OCI-LY1 (cell line): Measurements from ENCODE around the gene MRPL43.
"Not testable (repeated sequence)": the region's sequence is repeated elsewhere in the genome, so short reads cannot be mapped to it uniquely, and the experiment has no call there.

Source experiments
- H2AFZ ChIP-seq: fragments of 200-600 bp; sonication (generic), shearing (Covaris generic); 2 replicates; pipeline ENCODE4 v1.6.0; 2014; ENCODE audit warnings: antibody characterized with exemption, mild to moderate bottlenecking, low read length
- H3F3A ChIP-seq: fragments of 200-600 bp; sonication (generic), shearing (Covaris generic); 2 replicates; pipeline ENCODE4 v1.6.0; 2014; ENCODE audit warnings: mild to moderate bottlenecking, antibody characterized with exemption, low read length, moderate library complexity; ENCODE audit not compliant: insufficient read depth
- H3K27ac ChIP-seq: fragments of 200-600 bp; sonication (generic); 2 replicates; pipeline ENCODE4 v1.5.1; 2014; ENCODE audit warnings: low read length, mixed run types, mild to moderate bottlenecking, low read depth; ENCODE audit not compliant: poor library complexity, severe bottlenecking
- H3K27me3 ChIP-seq: fragments of 200-600 bp; sonication (generic); 2 replicates; pipeline ENCODE4 v1.6.0; 2014; ENCODE audit warnings: antibody characterized with exemption, mild to moderate bottlenecking, low read length, moderate library complexity; ENCODE audit not compliant: insufficient read depth
- H3K36me3 ChIP-seq: fragments of 200-600 bp; sonication (generic); 2 replicates; pipeline ENCODE4 v1.6.1; 2014; ENCODE audit warnings: mild to moderate bottlenecking, antibody characterized with exemption, low read length, moderate library complexity, mixed read lengths; ENCODE audit not compliant: insufficient read depth
- H3K4me1 ChIP-seq: fragments of 200-600 bp; sonication (generic); 2 replicates; pipeline ENCODE4 v1.5.1; 2014; ENCODE audit warnings: mild to moderate bottlenecking, low read length, moderate library complexity; ENCODE audit not compliant: insufficient read depth, severe bottlenecking
- H3K4me2 ChIP-seq: fragments of 200-600 bp; sonication (generic), shearing (Covaris generic); 2 replicates; pipeline ENCODE4 v1.6.1; 2014; ENCODE audit warnings: low read length
- H3K4me3 ChIP-seq: fragments of 200-600 bp; sonication (generic); 2 replicates; pipeline ENCODE4 v1.5.1; 2014; ENCODE audit warnings: low read length, low read depth, mild to moderate bottlenecking, mixed read lengths; ENCODE audit not compliant: poor library complexity, severe bottlenecking
- H3K79me2 ChIP-seq: fragments of 200-600 bp; shearing (Covaris generic); 2 replicates; pipeline ENCODE4 v1.6.1; 2016; ENCODE audit warnings: mixed run types, low read length, mixed read lengths; ENCODE audit not compliant: insufficient read depth
- H3K9ac ChIP-seq: fragments of 200-600 bp; sonication (generic), shearing (Covaris generic); 2 replicates; pipeline ENCODE4 v1.6.1; 2014; ENCODE audit warnings: mild to moderate bottlenecking, low read length, mixed read lengths
- H3K9me2 ChIP-seq: fragments of 200-600 bp; sonication (generic), shearing (Covaris generic); 2 replicates; pipeline ENCODE4 v1.6.1; 2014; ENCODE audit warnings: low read depth, mild to moderate bottlenecking, low read length, mixed read lengths
- H3K9me3 ChIP-seq: fragments of 200-600 bp; shearing (Covaris generic); 2 replicates; pipeline ENCODE4 v1.6.1; 2014; ENCODE audit warnings: low read length, mixed read lengths
- H4K20me1 ChIP-seq: fragments of 200-600 bp; sonication (generic), shearing (Covaris generic); 2 replicates; pipeline ENCODE4 v1.6.0; 2016; ENCODE audit warnings: mild to moderate bottlenecking, low read length; ENCODE audit not compliant: insufficient read depth
- CTCF ChIP-seq: fragments of 200-600 bp; sonication (generic), shearing (Covaris generic); IDR thresholded peaks from 2 replicates; pipeline ENCODE4 v1.5.1; 2017; ENCODE audit warnings: mild to moderate bottlenecking, antibody characterized with exemption, low read length, moderate library complexity, mixed read lengths
- EZH2 ChIP-seq: fragments of 200-600 bp; sonication (generic), shearing (Covaris generic); IDR thresholded peaks from 2 replicates; pipeline ENCODE4 v1.8.0; 2017; ENCODE audit warnings: borderline replicate concordance, mixed run types, mild to moderate bottlenecking, antibody characterized with exemption, low read length, moderate library complexity, mixed read lengths

Gene MRPL43

GRCh38 chr10:100977436-100977835, 9.9 kb downstream of the MRPL43 start:
- Histone ChIP-seq H3K9me3 (no peaks in the 10 kb centered on the region), H3K9ac (no peak overlapping the region), H3K79me2 (no peaks in the 10 kb centered on the region), H3K9me2 (no peaks in the 10 kb centered on the region), H4K20me1 (no peaks in the 10 kb centered on the region), H2AFZ (no peak overlapping the region), H3K4me3 (no peak overlapping the region), H3K4me1 (no peaks in the 10 kb centered on the region), H3K4me2 (no peak overlapping the region), H3F3A (no peaks in the 10 kb centered on the region), H3K27ac (no peak overlapping the region), H3K36me3 (no peaks in the 10 kb centered on the region), H3K27me3 (no peaks in the 10 kb centered on the region)
- TF ChIP-seq EZH2 = no peak
- TF ChIP-seq CTCF = no peak

- no peaks in the 10 kb centered on the region for H3K36me3 ChIP-seq
- no peaks in the 10 kb centered on the region for H3K4me1 ChIP-seq
- no peaks in the 10 kb centered on the region for H3K9me3 ChIP-seq
- no peaks in the 10 kb centered on the region for H4K20me1 ChIP-seq
- no peak overlapping the region for H3K4me2 ChIP-seq
- no peaks in the 10 kb centered on the region for H3K9me2 ChIP-seq
- no peaks in the 10 kb centered on the region for H3K79me2 ChIP-seq
- no peaks in the 10 kb centered on the region for H3K27me3 ChIP-seq
- H3F3A ChIP-seq = no peaks in the 10 kb centered on the region
- TF ChIP-seq EZH2 (no peak), CTCF (no peak)
- no peak overlapping the region for H3K27ac ChIP-seq
- no peak overlapping the region for H2AFZ ChIP-seq
- no peak overlapping the region for H3K4me3 ChIP-seq
- H3K9ac ChIP-seq = no peak overlapping the region
Measured at GRCh38 chr10:100976906-100977305, 10.4 kb downstream of the MRPL43 start.

- not testable (repeated sequence) for H3K79me2 ChIP-seq, H3K27ac ChIP-seq, H3K27me3 ChIP-seq, H3K4me1 ChIP-seq, H3K9me3 ChIP-seq, H4K20me1 ChIP-seq, H3K9ac ChIP-seq, H3F3A ChIP-seq, H2AFZ ChIP-seq, H3K4me3 ChIP-seq, H3K9me2 ChIP-seq, H3K4me2 ChIP-seq, H3K36me3 ChIP-seq
Measured at GRCh38 chr10:100975397-100975796, 11.9 kb downstream of the MRPL43 start.

- H3K9ac ChIP-seq = no peak overlapping the region
Measured at GRCh38 chr10:100972904-100973535, 14.3 kb downstream of the MRPL43 start.

More at GRCh38 chr10:100972904-100973535, 14.3 kb downstream of the MRPL43 start:
- H2AFZ ChIP-seq = no peak overlapping the region
- H3K27me3 ChIP-seq = no peaks in the 10 kb centered on the region
- no peaks in the 10 kb centered on the region for H4K20me1 ChIP-seq
- H3K9me3 ChIP-seq = no peaks in the 10 kb centered on the region
- peaks cover 7% of the 10 kb centered on the region for H3K4me1 ChIP-seq
- H3K36me3 ChIP-seq = no peaks in the 10 kb centered on the region
- no peaks in the 10 kb centered on the region for H3K9me2 ChIP-seq
- no peak overlapping the region for H3K4me2 ChIP-seq
- H3K79me2 ChIP-seq = no peaks in the 10 kb centered on the region
- no peak overlapping the region for H3K27ac ChIP-seq
- H3K4me3 ChIP-seq = no peak overlapping the region
- H3F3A ChIP-seq = no peaks in the 10 kb centered on the region
- TF ChIP-seq CTCF (no peak), EZH2 (no peak)
